GM21381 (cell line): ENCODE measurements around the gene FAM78A.

ENCODE experiments used
- ATAC-seq: cut with Tn5 transposase; IDR thresholded peaks from one replicate; pipeline ENCODE4 v1.9.1; 2021; ENCODE audit warnings: mild to moderate bottlenecking, moderate library complexity; ENCODE audit not compliant: unreplicated experiment

FAM78A gene

GRCh38 chr9:131240047-131240921 lies 36.0 kb downstream of the FAM78A start:
- ATAC-seq: no peak

- ATAC-seq: no peak
Observed at GRCh38 chr9:131239161-131239975, 36.9 kb downstream of the FAM78A start.

- ATAC-seq: peak; percentile 21
Observed at GRCh38 chr9:131238402-131239021, 37.8 kb downstream of the FAM78A start.

- peak; percentile 75 for ATAC-seq
Observed at GRCh38 chr9:131237931-131238401, 38.3 kb downstream of the FAM78A start.

- ATAC-seq: no peak
Observed at GRCh38 chr9:131237291-131237690, 39.0 kb downstream of the FAM78A start.

- ATAC-seq: no peak
Observed at GRCh38 chr9:131236761-131237160, 39.5 kb downstream of the FAM78A start.

GRCh38 chr9:131236161-131236560 lies 40.1 kb downstream of the FAM78A start:
- no peak for ATAC-seq

GRCh38 chr9:131235480-131235851 lies 40.8 kb downstream of the FAM78A start:
- no peak for ATAC-seq

- no peak for ATAC-seq
Observed at GRCh38 chr9:131234799-131235479, 41.4 kb downstream of the FAM78A start.

- no peak for ATAC-seq
Observed at GRCh38 chr9:131233995-131234394, 42.3 kb downstream of the FAM78A start.

GRCh38 chr9:131233556-131233955 lies 42.8 kb downstream of the FAM78A start:
- ATAC-seq: no peak

GRCh38 chr9:131228988-131229387 lies 47.3 kb downstream of the FAM78A start:
- no peak for ATAC-seq

GRCh38 chr9:131227959-131228460 lies 48.3 kb downstream of the FAM78A start:
- ATAC-seq: no peak

GRCh38 chr9:131227112-131227958 lies 49.0 kb downstream of the FAM78A start:
- no peak for ATAC-seq

- ATAC-seq: no peak
Observed at GRCh38 chr9:131226226-131226625, 50.1 kb downstream of the FAM78A start.

GRCh38 chr9:131222460-131222859 lies 53.9 kb downstream of the FAM78A start:
- ATAC-seq: no peak

- no peak for ATAC-seq
Observed at GRCh38 chr9:131220485-131220884, 55.8 kb downstream of the FAM78A start.

- no peak for ATAC-seq
Observed at GRCh38 chr9:131218370-131218769, 57.9 kb downstream of the FAM78A start.

GRCh38 chr9:131217331-131218031 lies 58.8 kb downstream of the FAM78A start:
- ATAC-seq: no peak
